GM12878 (cell line): ENCODE data around the gene KBTBD4. TPM values are rescaled to one million over a fixed set of nuclear protein-coding genes. Genes with fewer than 3 reads are reported as not detected.
A peak's percentile ranks its signal among the peaks of the same experiment; 100 is the strongest.

Experiments used
- ATAC-seq: fragments of 200-7000 bp; cut with Tn5 transposase; 3 replicates; pipeline ENCODE4 v1.9.1; 2020; ENCODE audit warnings: mild to moderate bottlenecking, moderate library complexity
- BruUV-seq: library from RNA; stranded (reverse); fragments of 400-500 nt; replicated peaks from 2 replicates; lab custom pipeline; 2021; lab: Mats Ljungman, UMichigan
- CTCF ChIA-PET: fragments of 300-600 bp; sonication (Branson Sonifier 250); formaldehyde crosslinking; extraction: SDS; loops from one replicate; lab custom pipeline; 2021; ENCODE audit warnings: inconsistent platforms; lab: Yijun Ruan, JAX
- POLR2A ChIA-PET: fragments of 350-600 bp; formaldehyde crosslinking; extraction: SDS; loops from one replicate; lab custom pipeline; 2021; ENCODE audit warnings: inconsistent platforms; lab: Charles Lee
- RAD21 ChIA-PET: fragments of 300-600 bp; sonication (Branson Sonifier 250); formaldehyde crosslinking; loops from one replicate; lab custom pipeline; 2023; ENCODE audit warnings: antibody characterized with exemption; ENCODE audit not compliant: unreplicated experiment; lab: Charles Lee
- SMC1A ChIA-PET: fragments of 300-600 bp; sonication (Branson Sonifier 250); formaldehyde crosslinking; loops from one replicate; lab custom pipeline; 2023; ENCODE audit not compliant: unreplicated experiment, uncharacterized antibody; lab: Charles Lee
- DNase-seq: peaks from one replicate; pipeline ENCODE4 v3.0.0-alpha.2; 2011; ENCODE audit warnings: low read depth, low spot score
- FAIRE-seq: peaks from 3 replicates; lab custom pipeline; 2011; peaks lifted over from hg19 to GRCh38; lab: Jason Lieb, UNC
- H2AFZ ChIP-seq: 2 replicates; pipeline ENCODE4 v1.6.0; 2011; ENCODE audit warnings: low read depth, low read length, control low read depth; ENCODE audit not compliant: control insufficient read depth
- H3K27ac ChIP-seq: 2 replicates; pipeline ENCODE4 v1.5.1; 2011; ENCODE audit warnings: control low read depth; ENCODE audit not compliant: control insufficient read depth, insufficient read depth
- H3K27me3 ChIP-seq, 2 experiments: replicated peaks in 1 of 2; 2 replicates each; pipeline versions ENCODE4 v1.6.0 to v1.6.1; 2011; ENCODE audit warnings: low read length in 1 of 2; ENCODE audit not compliant: control insufficient read depth in 2 of 2, insufficient read depth in 2 of 2
- H3K36me3 ChIP-seq, 2 experiments: 2 replicates each; pipeline ENCODE4 v1.5.1; 2011; ENCODE audit warnings: low read length in 1 of 2; ENCODE audit not compliant: control insufficient read depth in 2 of 2, insufficient read depth in 2 of 2
- H3K4me1 ChIP-seq: 2 replicates; pipeline ENCODE4 v1.6.1; 2011; ENCODE audit warnings: mild to moderate bottlenecking, low read length, moderate library complexity, mixed read lengths; ENCODE audit not compliant: control insufficient read depth, insufficient read depth
- H3K4me2 ChIP-seq: 2 replicates; pipeline ENCODE4 v1.6.0; 2011; ENCODE audit warnings: control low read depth; ENCODE audit not compliant: control insufficient read depth, insufficient read depth
- H3K4me3 ChIP-seq: fragments of 200-600 bp; sonication (generic); 2 replicates; pipeline ENCODE4 v1.5.1; 2016
- H3K79me2 ChIP-seq: 2 replicates; pipeline ENCODE4 v1.6.0; 2011; ENCODE audit warnings: low read length; ENCODE audit not compliant: control insufficient read depth, insufficient read depth
- H3K9ac ChIP-seq: 2 replicates; pipeline ENCODE4 v1.8.0; 2011; ENCODE audit warnings: low read length, control low read depth, mixed read lengths; ENCODE audit not compliant: control insufficient read depth, insufficient read depth
- H3K9me3 ChIP-seq: replicated peaks from 3 replicates; pipeline ENCODE4 v1.5.1; 2011; ENCODE audit warnings: mild to moderate bottlenecking, low read length; ENCODE audit not compliant: control insufficient read depth, insufficient read depth
- H4K20me1 ChIP-seq: 2 replicates; pipeline ENCODE4 v1.6.0; 2011; ENCODE audit not compliant: control insufficient read depth, insufficient read depth
- BCL3 ChIP-seq: IDR thresholded peaks from 2 replicates; pipeline ENCODE4 v1.6.1; 2011; ENCODE audit warnings: borderline replicate concordance, low read depth, mild to moderate bottlenecking, moderate library complexity, low read length; ENCODE audit not compliant: insufficient read depth, poor library complexity, severe bottlenecking
- CREM ChIP-seq: IDR thresholded peaks from 2 replicates; pipeline ENCODE4 v1.6.1; 2014; ENCODE audit warnings: antibody characterized with exemption, low read depth
- ESRRA ChIP-seq: IDR thresholded peaks from 2 replicates; pipeline ENCODE4 v1.6.1; 2012; ENCODE audit warnings: mild to moderate bottlenecking, low read length, improper control_type of control experiment
- GABPA ChIP-seq: IDR thresholded peaks from 2 replicates; pipeline ENCODE4 v1.6.1; 2014; ENCODE audit warnings: antibody characterized with exemption, low read depth, mild to moderate bottlenecking, inconsistent platforms
- HCFC1 ChIP-seq: fragments of 150-350 bp; IDR thresholded peaks from 2 replicates; pipeline ENCODE4 v1.6.1; 2014; ENCODE audit warnings: low read length
- IRF4 ChIP-seq: IDR thresholded peaks from 2 replicates; pipeline ENCODE4 v1.6.1; 2011; ENCODE audit warnings: low read depth, low read length
- NFYA ChIP-seq: IDR thresholded peaks from 2 replicates; pipeline ENCODE4 v1.6.1; 2011; ENCODE audit warnings: low read depth, mild to moderate bottlenecking, low read length, improper control_type of control experiment, borderline replicate concordance
- RAD51 ChIP-seq: fragments of 450-650 bp; IDR thresholded peaks from 2 replicates; pipeline ENCODE4 v1.6.1; 2016; ENCODE audit warnings: moderate library complexity, mild to moderate bottlenecking, inconsistent platforms
- SMC3 ChIP-seq: IDR thresholded peaks from 2 replicates; pipeline ENCODE4 v1.6.1; 2011; ENCODE audit warnings: low read length, improper control_type of control experiment, borderline replicate concordance
- SPI1 ChIP-seq: IDR thresholded peaks from 2 replicates; pipeline ENCODE4 v1.6.1; 2011; ENCODE audit warnings: low read depth, mild to moderate bottlenecking, low read length, moderate library complexity, borderline replicate concordance; ENCODE audit not compliant: insufficient read depth
- SRF ChIP-seq, 2 experiments: IDR thresholded peaks; 2 replicates each; pipeline ENCODE4 v1.6.1; 2011; ENCODE audit warnings: low read depth in 2 of 2, low read length in 2 of 2, mild to moderate bottlenecking in 1 of 2, moderate library complexity in 1 of 2
- WGBS: methylation state at CpG from one replicate; pipeline ENCODE4 v1.1.6; 2016; ENCODE audit warnings: low lambda C conversion rate; ENCODE audit not compliant: insufficient replicate concordance, insufficient coverage; ENCODE audit errors: missing lambda C conversion rate; 5-methylcytosine and 5-hydroxymethylcytosine counted together
- in situ Hi-C: fragments of 300-500 bp; cut with MboI; formaldehyde crosslinking; loops from 9 replicates; pipeline ENCODE4 v1.14.3; 2018; ENCODE audit warnings: mixed read lengths
- intact Hi-C: fragments of 100-400 bp; cut with micrococcal nuclease; formaldehyde crosslinking; loops from one replicate; pipeline ENCODE4 v1.14.2; 2022; ENCODE audit not compliant: unreplicated experiment
- polyA plus RNA-seq, 11 experiments: library from polyadenylated mRNA; depleted of rRNA in 4 of 11; unstranded in 6 of 11; stranded (reverse) in 5 of 11; fragments of >200 nt; fragmentation: Nextera tagmentation in 4 of 11; fragmentation: Illumina TruSeq in 1 of 11; extraction: Ambion mirVana in 4 of 11; extraction: Trizol in 1 of 11; gene quantifications; 1 replicate in 1 of 11; 2 replicates in 10 of 11; pipeline versions ENCODE4 v1.2.1 to v1.2.3, GENCODE V29; 2011 to 2016; ENCODE audit warnings: inconsistent platforms in 2 of 11, missing spikeins in 2 of 11, low read depth in 1 of 11
- total RNA-seq, 4 experiments: library from RNA; depleted of rRNA in 3 of 4; stranded (reverse); fragments of >200 nt in 3 of 4; fragmentation: Illumina TruSeq in 1 of 4; extraction: Trizol in 1 of 4; gene quantifications; 2 replicates each; pipeline versions ENCODE4 v1.2.1 to v1.2.3, GENCODE V29; 2013 to 2021

The KBTBD4 gene
- total and polyA plus RNA-seq, 10 of the 15 experiments (the other 5 are each of a cell fraction or from before 2014, with no cell fraction given): 18.4 to 46.4 (median 25.7) TPM

GRCh38 chr11:47539681-47540039 is 39.1 kb downstream of the KBTBD4 start:
- H3K36me3 ChIP-seq: peaks cover 2 to 7% of the 10 kb centered on the region in 2 experiments; a peak in 2 of 4 replicates
- ChIA-PET POLR2A (interaction anchor here (1.1 to 2.2 kb wide), 4 partner anchors 12 to 41 kb away, joined by 5 to 8 read pairs (median 6); no protein-coding TSS in a partner anchor), CTCF (interaction anchor here (1.3 to 3.3 kb wide), 2 partner anchors 10 to 12 kb away, joined by 3 to 15 read pairs; no protein-coding TSS in a partner anchor), RAD21 (interaction anchor here (1.1 kb wide), 1 partner anchor 26 kb away, joined by 3 read pairs; no protein-coding TSS in a partner anchor), SMC1A (interaction anchor here (1.0 to 7.2 kb wide), 10 partner anchors 7 to 269 kb away, joined by 3 to 42 read pairs (median 4); no protein-coding TSS in a partner anchor)
- H3K4me3 ChIP-seq: no peak overlapping the region
- WGBS: 97% methylated on average over 2 of the region's 2 CpGs
- no peak for DNase-seq
- H3K4me2 ChIP-seq: no peak overlapping the region
- no peak overlapping the region for H3K27ac ChIP-seq
- no peak overlapping the region for H2AFZ ChIP-seq
- in situ Hi-C loops (no loop called here), intact Hi-C loops (no loop called here)
- no peak overlapping the region for H3K9ac ChIP-seq
- peaks cover 13% of the 10 kb centered on the region for H4K20me1 ChIP-seq
- no peaks in the 10 kb centered on the region for H3K27me3 ChIP-seq
- H3K79me2 ChIP-seq: peaks cover 88% of the 10 kb centered on the region
- TF ChIP-seq NFYA: no peak
- TF ChIP-seq HCFC1: no peak
- H3K9me3 ChIP-seq: no peaks in the 10 kb centered on the region
- H3K4me1 ChIP-seq: peaks cover 8% of the 10 kb centered on the region
- BruUV-seq: no TSS peak
- ATAC-seq: no peak
- no peak for FAIRE-seq

GRCh38 chr11:47538741-47539565 is 39.8 kb downstream of the KBTBD4 start:
- FAIRE-seq: no peak
- no peak for DNase-seq
- intact Hi-C loops: no loop called here
- no peak overlapping the region for H2AFZ ChIP-seq
- 79% methylated on average over 10 of the region's 10 CpGs for WGBS
- in situ Hi-C loops: no loop called here
- peaks cover 8% of the 10 kb centered on the region for H3K4me1 ChIP-seq
- ChIA-PET CTCF (interaction anchor here (1.1 to 3.3 kb wide), 5 partner anchors 9 to 78 kb away, joined by 3 to 15 read pairs (median 4); no protein-coding TSS in a partner anchor), SMC1A (interaction anchor here (0.5 to 7.2 kb wide), 10 partner anchors 7 to 60 kb away, joined by 3 to 42 read pairs (median 4); no protein-coding TSS in a partner anchor), POLR2A (interaction anchor here (0.8 to 2.2 kb wide), 5 partner anchors 12 to 40 kb away, joined by 3 to 8 read pairs (median 6); no protein-coding TSS in a partner anchor), RAD21 (interaction anchor here (1.1 kb wide), 1 partner anchor 25 kb away, joined by 3 read pairs; no protein-coding TSS in a partner anchor)
- no peak overlapping the region for H3K27ac ChIP-seq
- no peak for ATAC-seq
- peaks cover 2 to 7% of the 10 kb centered on the region in 2 experiments; a peak in 2 of 4 replicates for H3K36me3 ChIP-seq
- no peak overlapping the region for H3K4me2 ChIP-seq
- H4K20me1 ChIP-seq: peaks cover 13% of the 10 kb centered on the region
- no peak for TF ChIP-seq CREM
- TF ChIP-seq SPI1: no peak
- no peak for TF ChIP-seq IRF4
- TF ChIP-seq SMC3: no peak
- TF ChIP-seq BCL3: no peak
- no peak for TF ChIP-seq RAD51
- no peak for TF ChIP-seq SRF (IDR thresholded peaks at IDR 0.05; ENCODE audit: low read depth in 2 of 2, low read length in 2 of 2)
- TF ChIP-seq ESRRA: no peak
- no peak for TF ChIP-seq GABPA
- peaks cover 86% of the 10 kb centered on the region for H3K79me2 ChIP-seq
- H3K9me3 ChIP-seq: no peaks in the 10 kb centered on the region
- H3K9ac ChIP-seq: no peak overlapping the region
- H3K4me3 ChIP-seq: no peak overlapping the region
- no peaks in the 10 kb centered on the region for H3K27me3 ChIP-seq
- TSS peak; percentile 23 for BruUV-seq
